ENCODE results near the gene ADCK2.

Gene ADCK2

GRCh38 chr7:140695381-140695780 lies 22.6 kb downstream of the ADCK2 start:
- Histone ChIP-seq H3K27me3 (ENCODE audit: insufficient read depth, poor library complexity, severe bottlenecking) (no peaks in the 10 kb centered on the region), H3K27ac (replicated peaks) (no peak overlapping the region), H3K4me3 (replicated peaks; ENCODE audit: insufficient read depth, low read length) (no peak overlapping the region)
- no peak for DNase-seq (ENCODE audit: low read depth in 1 of 2, low spot score in 1 of 2)
- TF ChIP-seq CTCF (IDR thresholded peaks at IDR 0.05; ENCODE audit: insufficient read depth, low read length): no peak
- TF ChIP-seq REST (IDR thresholded peaks at IDR 0.05; ENCODE audit: insufficient replicate concordance, low read depth): no peak
- TF ChIP-seq GABPA (IDR thresholded peaks at IDR 0.05; ENCODE audit: low read depth): no peak
- TF ChIP-seq POLR2AphosphoS5 (IDR thresholded peaks at IDR 0.05; ENCODE audit: low read depth): no peak
- no peak for TF ChIP-seq SPI1 (IDR thresholded peaks at IDR 0.05; ENCODE audit: borderline replicate concordance, low read depth)

GRCh38 chr7:140696024-140696679 lies 23.4 kb downstream of the ADCK2 start:
- TF ChIP-seq POLR2AphosphoS5 (IDR thresholded peaks at IDR 0.05; ENCODE audit: low read depth) (no peak), GABPA (IDR thresholded peaks at IDR 0.05; ENCODE audit: low read depth) (no peak), SPI1 (IDR thresholded peaks at IDR 0.05; ENCODE audit: borderline replicate concordance, low read depth) (no peak), CTCF (IDR thresholded peaks at IDR 0.05; ENCODE audit: insufficient read depth, low read length) (no peak), REST (IDR thresholded peaks at IDR 0.05; ENCODE audit: insufficient replicate concordance, low read depth) (no peak)
- DNase-seq (ENCODE audit: low read depth in 1 of 2, low spot score in 1 of 2): peak in 1 of 2 experiments; percentile 94
- H3K27ac ChIP-seq (replicated peaks): peak overlapping the region; percentile 92
- H3K4me3 ChIP-seq (replicated peaks; ENCODE audit: insufficient read depth, low read length): peak overlapping the region; percentile 90
- no peaks in the 10 kb centered on the region for H3K27me3 ChIP-seq (ENCODE audit: insufficient read depth, poor library complexity, severe bottlenecking)

- H3K27me3 ChIP-seq (ENCODE audit: insufficient read depth, poor library complexity, severe bottlenecking): no peaks in the 10 kb centered on the region
- peak; percentile 74 to 75 for DNase-seq (ENCODE audit: low read depth in 1 of 2, low spot score in 1 of 2)
- H3K27ac ChIP-seq (replicated peaks): peak within 1 kb of the TSS; percentile 92
- H3K4me3 ChIP-seq (replicated peaks; ENCODE audit: insufficient read depth, low read length): peak within 1 kb of the TSS; percentile 90
- no peak for TF ChIP-seq CTCF (IDR thresholded peaks at IDR 0.05; ENCODE audit: insufficient read depth, low read length)
- TF ChIP-seq POLR2AphosphoS5 (IDR thresholded peaks at IDR 0.05; ENCODE audit: low read depth): peak; percentile 89
- no peak for TF ChIP-seq SPI1 (IDR thresholded peaks at IDR 0.05; ENCODE audit: borderline replicate concordance, low read depth)
Measured at GRCh38 chr7:140696680-140697446, 24.1 kb downstream of the ADCK2 start, which contains the start of gene NDUFB2. NDUFB2 (plus strand) TSS chr7:140696708; CDS start chr7:140696745, 37 bp downstream.
